Measurements from ENCODE around the gene ALDH9A1. TPM values are rescaled to one million over a fixed set of nuclear protein-coding genes. Genes with fewer than 3 reads are reported as not detected.
"Not testable (repeated sequence)": the region's sequence is repeated elsewhere in the genome, so short reads cannot be mapped to it uniquely, and the experiment has no call there.

ALDH9A1 gene
- total RNA-seq, result 10 to 100 TPM; 25.0 to 46.0 (median 40.5) TPM
- polyA plus RNA-seq, result 10 to 100 TPM; 74.1 to 88.4 TPM
- total RNA-seq, result 37.8 reads per million, percentile 65 among the genes with 10 or more reads in this experiment

DNA sequence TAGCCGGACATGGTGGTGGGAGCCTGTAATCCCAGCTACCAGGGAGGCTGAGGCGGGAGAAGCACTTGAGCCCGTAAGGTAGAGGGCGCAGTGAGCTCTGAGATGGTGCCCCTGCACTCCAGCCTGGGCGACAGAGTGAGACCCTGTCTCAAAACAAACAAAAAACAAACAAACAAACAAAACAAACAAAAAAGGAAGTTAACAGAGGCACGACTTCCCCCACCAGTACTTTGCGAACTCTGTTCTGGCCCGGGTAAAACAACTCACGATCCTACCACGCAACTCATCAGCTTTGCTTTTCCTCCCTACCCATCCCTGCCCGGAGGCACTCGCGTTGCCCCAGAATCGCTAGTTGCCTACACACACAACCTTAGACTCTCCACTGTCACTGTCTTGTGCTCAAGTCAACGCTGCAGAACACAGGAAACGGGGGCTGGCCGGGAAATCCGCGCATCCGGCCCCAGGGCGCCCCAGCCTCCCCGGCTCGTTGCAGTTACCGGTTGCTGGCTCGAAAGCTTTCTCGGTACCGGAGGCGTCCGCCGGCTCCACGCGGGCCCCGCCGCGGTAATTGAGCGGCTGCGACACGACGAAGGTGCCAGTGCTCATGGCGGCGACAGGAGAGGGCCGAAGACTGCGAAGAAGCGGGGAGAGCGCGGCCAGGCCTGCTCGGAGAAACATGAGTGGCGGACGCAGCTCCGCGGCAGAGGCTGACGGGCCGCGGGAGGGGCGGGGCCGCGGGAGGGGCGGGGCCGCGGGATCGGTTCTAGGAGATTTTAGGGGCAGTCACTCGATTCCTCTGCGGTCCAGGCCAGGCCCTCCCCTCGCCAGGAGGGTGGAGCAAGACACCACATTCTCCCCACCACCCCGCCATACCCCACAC, at the start of gene ALDH9A1:
Gene ALDH9A1, minus strand, starts transcription at position 682 of the 880 bp plus-strand sequence. Its CDS starts 4 bp downstream, at position 678.
- ATAC-seq (peak; percentile 93), DNase-seq (peak; percentile 73 to 89 (median 89))
- Histone ChIP-seq H3K9me3 (ENCODE audit: control insufficient read depth in 2 of 3, low read length in 3 of 3) (no peaks in the 10 kb centered on the region), H3K36me3 (ENCODE audit: control insufficient read depth in 2 of 3, insufficient read depth in 3 of 3, low read length in 3 of 3) (peaks cover 0 to 3% (median 0%) of the 10 kb centered on the region in 3 experiments), H3K4me3 (ENCODE audit: low read length) (peak within 1 kb of the TSS; percentile 96), H3K4me1 (ENCODE audit: control insufficient read depth in 2 of 2, insufficient read depth in 2 of 2, low read length in 2 of 2) (peaks cover 14 to 18% of the 10 kb centered on the region in 2 donors), H3K27me3 (ENCODE audit: control insufficient read depth in 2 of 2, insufficient read depth in 2 of 2, low read length in 2 of 2) (no peaks in the 10 kb centered on the region), H3K27ac (ENCODE audit: low read depth, low read length) (peak within 1 kb of the TSS; percentile 91)
- Mint-ChIP-seq H3K27ac (peak within 1 kb of the TSS; percentile 95 to 99 (median 98)), H3K4me1 (peaks cover 15 to 42% (median 35%) of the 10 kb centered on the region in 7 donors), H3K9me3 (no peaks in the 10 kb centered on the region), H3K27me3 (peaks cover 0 to 2% (median 0%) of the 10 kb centered on the region in 5 donors), H3K36me3 (peaks cover 0 to 19% (median 12%) of the 10 kb centered on the region in 5 donors), H3K4me3 (peak within 1 kb of the TSS; percentile 95 to 100 (median 99))
- ChIA-PET CTCF (interaction anchor here (1.2 to 1.6 kb wide), 2 partner anchors 16 to 71 kb away, joined by 3 to 4 read pairs; partner anchors contain the start of gene TMCO1), POLR2A (interaction anchor here (0.6 to 1.8 kb wide), 6 partner anchors 10 to 199 kb away, joined by 3 to 19 read pairs (median 8); partner anchors contain the start of genes MGST3 and TMCO1)
- intact Hi-C loops (cut with micrococcal nuclease), result loop anchor here (1.0 to 5.0 kb wide), 8 partner anchors 19 to 1179 kb away; partner anchors contain the start of genes TMCO1 (in 2 of the 2), MGST3 (in 1 of the 2) and TADA1 (in 1 of the 2)

DNA sequence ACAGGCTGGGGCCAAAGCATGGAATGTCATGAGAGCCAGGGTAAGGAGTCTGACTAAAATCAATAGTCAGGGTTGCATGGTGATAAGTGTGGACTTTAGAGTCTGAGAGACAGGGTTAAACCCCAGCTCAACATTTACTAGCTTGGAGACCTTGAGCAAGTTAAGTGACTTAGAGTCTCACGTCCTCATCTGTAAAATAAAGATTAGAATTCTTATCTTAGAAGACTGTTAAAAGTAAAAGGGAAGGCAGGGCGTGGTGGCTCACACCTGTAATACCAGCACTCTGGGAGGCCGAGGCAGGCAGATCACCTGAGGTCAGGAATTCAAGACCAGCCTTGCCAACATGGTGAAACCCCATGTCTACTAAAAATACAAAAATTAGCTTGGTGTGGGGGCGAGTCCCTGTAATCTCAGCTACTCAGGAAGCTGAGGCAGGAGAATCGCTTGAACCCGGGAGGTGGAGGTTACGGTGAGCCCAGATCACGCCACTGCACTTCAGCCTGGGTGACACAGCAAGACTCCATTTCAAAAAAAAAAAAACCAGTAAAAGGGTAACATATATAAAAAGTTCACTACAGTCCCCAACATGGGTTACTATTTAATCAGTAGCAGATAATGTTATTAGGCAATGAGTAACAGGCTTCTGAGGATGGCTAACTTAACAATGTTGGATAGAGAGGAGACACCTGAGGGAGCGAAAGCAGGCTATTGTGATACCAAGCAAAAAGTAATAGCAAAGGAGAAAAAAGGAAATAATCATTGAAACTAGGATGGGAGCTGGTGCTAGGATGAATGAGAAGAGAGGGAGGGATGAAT, 49.5 kb upstream of the ALDH9A1 start:
- ATAC-seq, result no peak

DNA sequence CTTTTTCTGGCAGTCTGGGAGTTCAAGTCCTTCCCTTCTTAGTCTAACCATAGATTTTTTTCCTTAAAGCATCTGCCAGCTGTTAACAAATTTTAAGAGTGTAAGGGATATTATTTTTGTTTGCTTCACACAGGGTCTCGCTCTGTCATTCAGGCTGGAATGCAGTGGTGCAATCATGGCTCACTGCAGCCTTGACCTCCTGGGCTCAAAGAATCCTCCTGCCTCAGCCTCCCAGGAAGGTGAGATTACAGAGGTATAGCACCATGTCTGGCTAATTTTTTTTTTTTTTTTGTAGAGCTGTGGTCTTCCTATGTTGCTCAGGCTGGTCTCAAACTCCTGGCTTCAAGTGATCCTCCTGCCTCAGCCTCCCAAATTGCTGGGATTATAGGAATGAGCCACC, 46.6 kb upstream of the ALDH9A1 start:
- H3K36me3 Mint-ChIP-seq, result peaks cover 11 to 57% (median 42%) of the 10 kb centered on the region in 5 donors
- POLR2A ChIA-PET, result interaction anchor here (0.7 to 1.1 kb wide), 2 partner anchors 24 to 87 kb away, joined by 3 to 4 read pairs; no protein-coding TSS in a partner anchor
- H3K9me3 ChIP-seq (ENCODE audit: control insufficient read depth in 2 of 3, low read length in 3 of 3), result not testable (repeated sequence)

More for the DNA sequence above, 49.5 kb upstream of the ALDH9A1 start:
- H3K4me3 ChIP-seq (ENCODE audit: low read length), result no peak overlapping the region
- H3K36me3 Mint-ChIP-seq, result peaks cover 5 to 38% (median 21%) of the 10 kb centered on the region in 5 donors
- intact Hi-C loops (cut with micrococcal nuclease), result no loop called here
- no peak for DNase-seq
- no peak overlapping the region for H3K4me3 Mint-ChIP-seq
- CTCF ChIA-PET, result interaction anchor here (0.6 kb wide), 1 partner anchor 14 kb away, joined by 3 read pairs; no protein-coding TSS in a partner anchor
- H3K4me1 Mint-ChIP-seq, result peaks cover 0 to 14% (median 7%) of the 10 kb centered on the region in 7 donors
- H3K27ac Mint-ChIP-seq, result no peak overlapping the region
- no peak overlapping the region for H3K27ac ChIP-seq (ENCODE audit: low read depth, low read length)
- peaks cover 4 to 25% (median 14%) of the 10 kb centered on the region in 3 experiments for H3K36me3 ChIP-seq (ENCODE audit: control insufficient read depth in 2 of 3, insufficient read depth in 3 of 3, low read length in 3 of 3)
- no peaks in the 10 kb centered on the region for H3K4me1 ChIP-seq (ENCODE audit: control insufficient read depth in 2 of 2, insufficient read depth in 2 of 2, low read length in 2 of 2)
- H3K9me3 Mint-ChIP-seq, result no peaks in the 10 kb centered on the region
- POLR2A ChIA-PET, result interaction anchor here (0.7 to 1.0 kb wide), 2 partner anchors 22 to 28 kb away, joined by 3 to 5 read pairs; no protein-coding TSS in a partner anchor
- no peaks in the 10 kb centered on the region for H3K27me3 ChIP-seq (ENCODE audit: control insufficient read depth in 2 of 2, insufficient read depth in 2 of 2, low read length in 2 of 2)
- no peaks in the 10 kb centered on the region for H3K27me3 Mint-ChIP-seq
- H3K9me3 ChIP-seq (ENCODE audit: control insufficient read depth in 2 of 3, low read length in 3 of 3), result no peaks in the 10 kb centered on the region

DNA sequence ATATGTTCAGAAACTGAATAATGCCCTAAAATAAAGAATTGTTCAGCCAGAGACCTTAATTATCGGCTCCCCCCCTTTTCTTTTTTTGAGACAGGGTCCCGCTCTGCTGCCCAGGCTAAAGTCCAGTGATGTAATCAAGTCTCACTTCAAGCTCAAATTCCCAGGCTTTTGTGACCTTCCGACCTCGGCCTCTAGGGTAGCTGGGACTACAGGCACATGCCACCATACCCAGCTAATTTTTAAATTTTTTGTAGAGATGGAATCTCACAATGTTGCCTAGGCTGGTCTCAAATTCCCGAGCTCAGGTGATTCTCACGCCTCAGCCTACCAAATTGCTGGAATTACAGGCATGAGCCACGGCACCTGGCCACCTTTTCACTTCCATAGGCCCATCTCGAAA, 43.8 kb upstream of the ALDH9A1 start:
- no peaks in the 10 kb centered on the region for H3K4me1 ChIP-seq (ENCODE audit: control insufficient read depth in 2 of 2, insufficient read depth in 2 of 2, low read length in 2 of 2)
- peaks cover 2 to 25% (median 14%) of the 10 kb centered on the region in 7 donors for H3K4me1 Mint-ChIP-seq
- no peak overlapping the region for H3K27ac Mint-ChIP-seq

More for the DNA sequence above, 46.6 kb upstream of the ALDH9A1 start:
- H3K9me3 Mint-ChIP-seq; H3K27me3 ChIP-seq (ENCODE audit: control insufficient read depth in 2 of 2, insufficient read depth in 2 of 2, low read length in 2 of 2); DNase-seq; H3K27me3 Mint-ChIP-seq; H3K4me3 Mint-ChIP-seq; H3K27ac Mint-ChIP-seq; intact Hi-C loops (cut with micrococcal nuclease); H3K4me1 ChIP-seq (ENCODE audit: control insufficient read depth in 2 of 2, insufficient read depth in 2 of 2, low read length in 2 of 2); CTCF ChIA-PET; H3K4me3 ChIP-seq (ENCODE audit: low read length); ATAC-seq; H3K27ac ChIP-seq (ENCODE audit: low read depth, low read length): not testable (repeated sequence)
- peaks cover 3 to 18% (median 12%) of the 10 kb centered on the region in 7 donors for H3K4me1 Mint-ChIP-seq
- peaks cover 18 to 45% (median 22%) of the 10 kb centered on the region in 3 experiments for H3K36me3 ChIP-seq (ENCODE audit: control insufficient read depth in 2 of 3, insufficient read depth in 3 of 3, low read length in 3 of 3)

DNA sequence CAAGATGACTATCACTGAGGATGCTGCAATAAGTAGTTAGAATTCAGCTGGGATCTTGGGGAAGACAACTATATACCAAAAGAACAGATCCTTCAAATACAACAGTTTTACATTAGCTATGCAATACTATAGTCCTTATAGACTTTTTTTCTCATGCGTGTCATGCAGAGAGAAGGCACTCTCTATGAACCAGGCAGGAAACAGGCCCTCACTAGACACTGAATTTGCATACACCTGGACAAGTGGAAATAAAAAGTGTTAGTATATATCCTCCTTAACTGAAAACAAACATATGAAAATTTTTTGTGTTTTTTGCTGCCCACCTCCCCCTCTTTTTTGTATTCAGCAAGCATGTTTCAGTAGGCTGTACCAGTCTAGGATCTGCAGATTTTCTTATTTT, 40.4 kb upstream of the ALDH9A1 start:
- Mint-ChIP-seq H3K36me3 (peaks cover 11 to 43% (median 36%) of the 10 kb centered on the region in 5 donors), H3K9me3 (no peaks in the 10 kb centered on the region), H3K4me3 (no peak overlapping the region), H3K4me1 (peaks cover 2 to 25% (median 13%) of the 10 kb centered on the region in 7 donors), H3K27me3 (no peaks in the 10 kb centered on the region), H3K27ac (peak overlapping the region in 1 of 9 donors; percentile 47)
- POLR2A ChIA-PET, result no interaction called here
- DNase-seq (no peak), ATAC-seq (no peak)
- no peak overlapping the region for H3K4me3 ChIP-seq (ENCODE audit: low read length)
- intact Hi-C loops (cut with micrococcal nuclease), result loop anchor here in 1 of 2 donors (10.0 kb wide), 1 partner anchor 136 kb away; no protein-coding TSS in a partner anchor
- H3K27ac ChIP-seq (ENCODE audit: low read depth, low read length), result no peak overlapping the region
- no peaks in the 10 kb centered on the region for H3K9me3 ChIP-seq (ENCODE audit: control insufficient read depth in 2 of 3, low read length in 3 of 3)
- CTCF ChIA-PET, result interaction anchor here (0.9 kb wide), 1 partner anchor 345 kb away, joined by 3 read pairs; no protein-coding TSS in a partner anchor
- no peaks in the 10 kb centered on the region for H3K4me1 ChIP-seq (ENCODE audit: control insufficient read depth in 2 of 2, insufficient read depth in 2 of 2, low read length in 2 of 2)
- peaks cover 8 to 49% (median 22%) of the 10 kb centered on the region in 3 experiments for H3K36me3 ChIP-seq (ENCODE audit: control insufficient read depth in 2 of 3, insufficient read depth in 3 of 3, low read length in 3 of 3)
- H3K27me3 ChIP-seq (ENCODE audit: control insufficient read depth in 2 of 2, insufficient read depth in 2 of 2, low read length in 2 of 2), result no peaks in the 10 kb centered on the region

More for the DNA sequence above, 43.8 kb upstream of the ALDH9A1 start:
- Mint-ChIP-seq H3K36me3 (peaks cover 6 to 47% (median 44%) of the 10 kb centered on the region in 5 donors), H3K27me3 (no peaks in the 10 kb centered on the region), H3K9me3 (no peaks in the 10 kb centered on the region), H3K4me3 (no peak overlapping the region)
- DNase-seq, result no peak
- no peaks in the 10 kb centered on the region for H3K9me3 ChIP-seq (ENCODE audit: control insufficient read depth in 2 of 3, low read length in 3 of 3)
- no peak overlapping the region for H3K27ac ChIP-seq (ENCODE audit: low read depth, low read length)
- H3K36me3 ChIP-seq (ENCODE audit: control insufficient read depth in 2 of 3, insufficient read depth in 3 of 3, low read length in 3 of 3), result peaks cover 8 to 53% (median 22%) of the 10 kb centered on the region in 3 experiments
- no peak overlapping the region for H3K4me3 ChIP-seq (ENCODE audit: low read length)
- intact Hi-C loops (cut with micrococcal nuclease), result no loop called here
- POLR2A ChIA-PET, result no interaction called here
- ATAC-seq, result no peak
- H3K27me3 ChIP-seq (ENCODE audit: control insufficient read depth in 2 of 2, insufficient read depth in 2 of 2, low read length in 2 of 2), result no peaks in the 10 kb centered on the region
- CTCF ChIA-PET, result no interaction called here
